HG03064 (cell line): ENCODE data around the gene ABCA2.

Experiments
- ATAC-seq: cut with Tn5 transposase; IDR thresholded peaks from one replicate; pipeline ENCODE4 v1.9.1; 2021; ENCODE audit warnings: low read depth; ENCODE audit not compliant: unreplicated experiment

ABCA2 gene

DNA sequence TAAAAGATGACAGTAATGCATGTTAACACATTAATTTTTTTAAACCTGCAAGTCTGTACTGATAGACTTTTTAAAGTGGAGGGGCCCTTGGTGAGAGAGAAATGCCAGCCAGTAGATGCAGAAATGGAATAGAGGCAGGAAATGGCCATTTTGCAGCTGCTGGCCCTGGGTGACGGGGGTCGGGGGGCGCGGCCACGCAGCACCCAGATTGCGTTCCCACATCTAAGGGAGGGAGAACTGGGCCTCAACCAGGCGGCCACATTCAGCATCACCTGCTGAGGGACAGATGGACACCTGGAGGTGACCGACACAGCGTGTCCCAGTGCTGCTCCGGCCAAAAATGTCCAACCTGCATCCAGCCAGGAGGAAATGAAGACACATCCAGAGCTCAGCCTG is 25.4 kb downstream of the ABCA2 start:
- ATAC-seq, result no peak

DNA sequence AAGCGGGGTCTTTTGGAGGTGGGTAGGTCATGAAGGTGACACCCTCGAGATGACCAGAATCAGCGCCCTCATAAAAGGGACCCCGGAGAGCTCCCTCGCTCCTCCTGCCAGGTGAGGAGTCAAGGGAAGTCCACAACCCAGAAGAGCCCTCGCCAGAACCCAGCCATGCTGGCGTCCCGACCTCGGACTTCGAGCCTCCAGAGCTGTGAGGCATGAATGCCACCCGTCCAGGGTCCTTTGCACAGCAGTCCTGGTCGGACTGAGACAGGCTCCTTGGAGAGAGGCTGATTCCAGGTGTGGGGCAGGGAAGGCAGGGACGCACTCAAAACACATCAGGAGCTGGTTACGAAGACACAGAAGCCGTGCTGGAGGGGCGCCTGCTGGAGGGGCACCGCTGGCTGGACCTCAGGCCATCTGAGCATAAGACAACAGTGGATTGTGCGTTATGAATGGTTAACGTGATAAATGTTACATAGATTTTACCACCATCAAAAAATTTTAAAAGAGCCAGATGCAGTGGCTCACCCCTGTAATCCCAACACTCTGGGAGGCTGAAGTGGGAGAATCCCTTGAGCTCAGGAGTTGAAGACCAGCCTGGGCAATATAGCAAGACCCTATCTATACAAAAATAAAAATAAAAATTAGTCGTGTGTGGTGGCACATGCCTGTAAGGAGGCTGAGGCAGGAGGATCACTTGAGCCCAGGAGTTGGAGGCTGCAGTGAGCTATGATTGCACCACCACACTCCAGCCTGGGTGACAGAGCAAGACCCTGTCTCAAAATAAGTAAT is 26.0 kb downstream of the ABCA2 start:
- ATAC-seq, result no peak

DNA sequence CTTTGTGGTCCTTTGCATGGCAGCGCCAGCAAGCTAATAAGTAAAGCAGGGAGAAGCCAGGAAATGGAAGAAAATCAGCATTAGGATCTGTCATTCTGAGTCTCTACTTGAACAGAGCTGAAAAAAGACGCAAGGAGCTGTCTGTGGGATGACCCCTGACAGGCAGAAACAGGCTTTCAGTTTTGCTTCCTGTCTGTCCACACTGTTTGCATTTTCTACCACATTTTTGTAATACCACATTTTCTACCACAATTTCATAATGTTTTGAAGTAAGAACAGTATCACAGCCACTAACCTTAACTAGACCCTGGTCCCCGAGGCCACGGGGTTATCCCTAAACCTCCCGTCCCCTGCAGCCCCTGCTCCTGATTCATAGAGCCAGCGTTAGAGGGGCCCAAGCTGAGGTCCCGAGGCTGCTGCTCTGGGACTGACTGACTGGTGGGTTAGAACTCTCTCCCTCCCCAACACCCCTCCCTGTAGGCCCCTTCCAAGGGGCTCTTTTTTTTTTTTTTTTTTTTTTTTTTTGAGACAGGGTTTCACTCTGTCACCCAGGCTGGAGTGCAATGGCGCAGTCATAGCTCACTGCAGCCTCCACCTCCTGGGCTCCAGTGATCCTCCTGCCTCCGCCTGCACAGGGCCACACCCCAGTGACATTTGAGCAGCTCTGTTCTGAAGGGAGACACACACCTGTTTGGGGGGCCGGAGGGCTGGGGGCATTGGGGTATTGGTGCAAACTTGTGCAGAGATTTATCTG is 27.7 kb downstream of the ABCA2 start:
- peak; percentile 60 for ATAC-seq

DNA sequence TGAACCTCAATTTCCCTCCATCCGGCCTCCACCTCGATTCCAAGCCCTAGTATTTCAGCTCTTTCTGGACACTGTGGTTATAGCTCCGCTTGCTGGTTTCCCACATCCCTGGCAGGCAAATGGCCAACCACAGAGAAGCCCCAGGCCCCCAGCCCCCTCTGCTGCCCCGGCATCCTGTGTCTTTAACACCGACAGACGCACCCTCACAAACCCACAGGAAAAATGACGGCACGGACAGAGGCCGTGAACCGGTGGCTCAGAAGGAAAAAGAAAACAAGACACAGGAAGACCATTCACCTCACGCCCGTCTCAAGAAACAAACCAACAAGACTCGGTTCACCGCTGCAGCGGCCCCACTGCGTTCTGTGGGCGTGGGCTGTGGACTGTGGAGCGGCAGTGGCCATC is 30.2 kb downstream of the ABCA2 start:
- no peak for ATAC-seq

DNA sequence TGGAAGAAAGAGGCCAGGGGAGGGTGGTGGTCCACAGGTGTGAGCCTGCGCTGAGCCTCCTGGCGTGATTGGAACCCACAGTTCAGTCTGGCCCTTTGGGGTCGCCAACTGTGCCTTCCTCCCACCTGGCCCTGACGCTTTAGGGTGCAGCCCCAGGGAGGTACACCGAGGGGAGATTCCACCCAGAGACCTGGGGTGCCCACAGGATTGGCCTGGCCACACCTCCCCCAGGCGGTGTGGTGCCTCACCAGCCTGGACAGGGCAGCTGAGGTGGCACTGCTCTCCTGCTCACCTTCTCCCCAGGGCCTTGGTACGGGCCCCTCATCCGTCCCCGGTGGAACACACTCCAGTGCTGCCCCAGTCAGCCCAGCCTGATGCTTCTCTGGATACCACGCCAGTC is 30.7 kb downstream of the ABCA2 start:
- ATAC-seq, result no peak

DNA sequence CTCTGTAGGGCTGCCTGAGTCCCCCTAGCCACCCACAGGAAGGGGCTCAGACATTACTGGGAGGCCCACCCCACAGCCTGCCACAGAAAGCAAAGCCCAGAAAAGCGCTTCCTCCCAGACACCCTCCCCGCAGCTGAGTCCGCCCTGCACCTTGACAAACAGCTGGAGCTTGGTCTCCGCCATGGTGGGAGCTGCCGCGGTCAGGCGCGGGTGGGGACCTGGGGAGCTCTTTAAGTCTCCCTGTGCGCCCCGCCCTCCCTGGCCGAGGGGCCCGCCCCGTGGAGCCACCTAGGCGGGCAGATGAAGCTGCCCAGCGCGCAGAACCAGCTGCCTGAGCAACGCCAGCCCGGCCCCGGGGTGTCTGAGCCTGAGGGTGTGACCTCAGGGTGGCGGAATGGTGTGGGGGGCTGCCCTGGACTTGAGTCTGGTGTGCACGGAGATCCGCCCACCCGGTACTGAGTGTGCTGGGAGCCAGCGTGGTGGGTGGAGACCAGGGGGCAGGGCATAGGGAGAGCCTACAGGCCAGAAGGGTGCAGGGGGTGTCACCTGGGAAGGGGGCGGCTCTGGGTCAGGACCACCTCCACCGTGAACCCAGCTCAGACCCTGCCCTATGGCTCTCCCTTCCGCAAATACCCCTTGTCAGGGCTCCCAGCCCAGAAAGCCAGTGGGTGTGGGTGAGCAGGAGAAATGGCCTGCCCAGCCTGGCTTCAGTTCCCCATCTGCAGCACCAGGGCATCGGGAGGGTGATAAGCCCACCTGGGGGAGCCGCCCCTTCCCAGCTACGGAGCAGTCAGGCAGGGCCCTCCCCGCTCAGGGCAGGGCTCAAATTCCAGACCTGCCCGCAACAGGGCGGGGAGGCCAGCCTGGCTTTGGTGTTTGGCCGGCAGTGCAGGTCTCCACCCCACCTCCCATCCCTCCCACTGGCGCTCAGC is 31.4 kb downstream of the ABCA2 start, which contains the start of gene CLIC3:
TSS of gene CLIC3 (minus strand) at position 208 of the 932 bp plus-strand sequence. CDS start at position 183, 25 bp downstream.
- ATAC-seq, result no peak

DNA sequence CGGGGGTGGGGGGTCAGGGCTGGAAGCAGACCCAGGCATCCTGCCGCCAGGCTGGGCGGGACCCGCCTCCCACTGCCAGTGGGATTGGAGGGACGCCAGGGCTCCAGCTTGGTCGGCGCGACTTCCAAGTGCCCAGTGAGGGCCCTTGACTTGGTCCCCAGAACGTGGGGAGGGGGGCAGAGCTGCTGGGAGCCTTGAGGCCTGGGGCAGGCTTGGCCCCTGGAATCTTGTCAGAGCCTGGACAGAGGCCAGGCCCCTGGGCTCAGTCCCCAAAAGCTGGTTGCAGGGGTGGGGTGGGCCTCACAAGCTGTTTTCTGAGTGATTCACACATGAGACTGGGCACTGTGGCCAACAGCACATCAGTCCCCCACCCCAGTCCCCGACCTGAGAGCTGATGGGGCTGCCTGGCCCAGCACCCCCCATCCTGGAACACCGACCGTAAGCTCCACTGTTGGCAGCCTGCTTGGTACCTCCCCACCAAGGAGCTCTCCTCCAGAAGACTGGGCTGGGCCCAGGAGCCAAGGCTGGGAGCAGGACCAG is 32.2 kb downstream of the ABCA2 start:
- no peak for ATAC-seq

DNA sequence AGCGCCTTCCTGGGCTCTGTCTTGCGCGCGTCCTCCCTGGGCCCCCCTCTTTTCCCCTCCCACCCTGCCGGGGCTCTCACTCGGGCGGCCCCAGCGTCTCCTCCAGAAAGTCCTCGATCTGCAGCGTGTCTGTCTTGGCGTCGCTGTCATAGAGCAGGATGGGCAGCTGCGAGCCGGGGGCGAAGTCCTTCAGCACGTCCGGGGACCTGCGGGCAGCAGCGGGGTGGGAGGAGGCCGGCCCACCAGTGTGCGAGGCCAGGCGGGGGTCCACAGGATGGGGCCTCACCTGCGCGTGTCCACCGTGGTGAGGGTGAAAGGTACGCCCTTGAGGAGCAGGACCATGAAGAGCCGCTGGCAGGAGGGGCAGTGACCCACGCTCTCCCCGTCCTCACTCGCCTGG is 32.7 kb downstream of the ABCA2 start:
- ATAC-seq, result no peak

DNA sequence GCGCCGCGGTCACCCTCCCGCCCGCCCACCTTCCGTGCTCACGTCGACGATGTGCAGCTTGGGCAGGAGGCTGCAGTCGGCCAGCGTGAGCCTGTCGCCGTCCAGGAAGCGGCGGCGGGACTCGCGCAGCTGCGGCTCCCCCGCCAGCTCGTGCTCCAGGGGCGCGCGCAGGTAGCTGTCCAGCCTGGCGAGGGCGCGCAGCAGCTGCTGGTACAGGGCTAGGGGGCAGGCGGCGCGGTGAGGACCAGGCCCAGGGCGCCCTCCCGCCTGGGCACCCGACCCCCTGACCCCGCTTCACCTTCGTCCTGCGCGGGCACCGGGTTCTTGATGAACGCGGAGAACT is 33.2 kb downstream of the ABCA2 start:
- no peak for ATAC-seq

DNA sequence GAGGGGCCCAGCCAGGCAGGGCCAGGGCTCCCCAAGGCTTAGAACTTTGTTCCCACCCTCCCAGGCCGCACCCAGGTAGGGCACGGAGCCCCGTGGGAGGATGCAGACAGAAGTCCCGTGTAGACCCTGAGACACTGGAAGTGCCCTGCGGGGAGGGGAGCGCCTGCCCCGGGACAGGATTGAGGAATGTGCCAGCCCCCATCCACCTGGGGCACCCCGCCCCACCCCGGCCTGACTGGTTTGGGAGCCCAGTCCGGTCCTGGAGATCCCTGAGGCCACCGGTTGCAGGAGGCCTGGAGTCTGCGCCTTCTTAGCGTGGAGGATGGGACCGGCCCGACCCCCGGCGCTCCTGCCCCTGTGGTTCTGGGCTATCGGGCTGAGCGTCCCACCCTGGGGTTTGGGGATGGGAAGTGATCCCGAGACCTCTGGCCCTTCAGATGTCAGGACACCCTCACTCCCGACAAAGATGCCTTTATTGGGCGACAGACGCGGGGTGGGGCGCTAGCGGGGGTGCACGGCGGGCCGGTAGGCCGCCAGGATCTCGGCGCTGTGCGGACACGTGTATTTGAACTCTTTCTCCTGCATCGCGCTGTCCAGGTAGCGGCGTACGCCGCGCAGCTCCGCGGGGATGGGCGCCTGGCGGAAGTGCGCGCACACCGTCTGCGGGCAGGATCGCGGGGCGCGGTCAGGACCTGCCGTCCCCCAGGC is 33.7 kb downstream of the ABCA2 start:
- no peak for ATAC-seq

DNA sequence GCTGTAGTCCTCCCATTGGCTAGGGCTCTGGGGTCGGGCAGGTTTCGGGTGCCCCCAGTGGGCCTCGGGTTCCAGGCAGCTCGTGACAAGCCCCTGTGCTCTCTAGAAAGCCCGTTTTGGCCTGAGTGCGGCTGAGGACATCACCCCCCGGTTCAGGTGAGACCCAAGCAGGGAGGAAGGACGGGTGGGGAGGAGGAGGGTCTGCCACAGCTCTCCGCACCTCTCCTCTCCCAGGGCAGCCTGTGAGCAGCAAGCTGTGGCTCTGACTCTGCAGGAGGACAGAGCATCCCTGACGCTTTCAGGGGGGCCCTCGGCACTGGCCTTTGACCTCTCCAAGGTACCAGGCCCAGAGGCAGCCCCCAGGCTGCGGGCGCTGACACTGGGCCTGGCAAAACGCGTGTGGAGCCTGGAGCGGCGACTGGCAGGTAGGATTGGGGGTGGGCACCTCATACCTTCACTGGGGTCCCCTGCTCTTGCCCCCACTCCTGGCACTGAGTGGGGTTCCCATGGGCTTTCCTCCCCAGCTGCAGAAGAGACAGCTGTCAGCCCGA is 35.1 kb downstream of the ABCA2 start:
- no peak for ATAC-seq

DNA sequence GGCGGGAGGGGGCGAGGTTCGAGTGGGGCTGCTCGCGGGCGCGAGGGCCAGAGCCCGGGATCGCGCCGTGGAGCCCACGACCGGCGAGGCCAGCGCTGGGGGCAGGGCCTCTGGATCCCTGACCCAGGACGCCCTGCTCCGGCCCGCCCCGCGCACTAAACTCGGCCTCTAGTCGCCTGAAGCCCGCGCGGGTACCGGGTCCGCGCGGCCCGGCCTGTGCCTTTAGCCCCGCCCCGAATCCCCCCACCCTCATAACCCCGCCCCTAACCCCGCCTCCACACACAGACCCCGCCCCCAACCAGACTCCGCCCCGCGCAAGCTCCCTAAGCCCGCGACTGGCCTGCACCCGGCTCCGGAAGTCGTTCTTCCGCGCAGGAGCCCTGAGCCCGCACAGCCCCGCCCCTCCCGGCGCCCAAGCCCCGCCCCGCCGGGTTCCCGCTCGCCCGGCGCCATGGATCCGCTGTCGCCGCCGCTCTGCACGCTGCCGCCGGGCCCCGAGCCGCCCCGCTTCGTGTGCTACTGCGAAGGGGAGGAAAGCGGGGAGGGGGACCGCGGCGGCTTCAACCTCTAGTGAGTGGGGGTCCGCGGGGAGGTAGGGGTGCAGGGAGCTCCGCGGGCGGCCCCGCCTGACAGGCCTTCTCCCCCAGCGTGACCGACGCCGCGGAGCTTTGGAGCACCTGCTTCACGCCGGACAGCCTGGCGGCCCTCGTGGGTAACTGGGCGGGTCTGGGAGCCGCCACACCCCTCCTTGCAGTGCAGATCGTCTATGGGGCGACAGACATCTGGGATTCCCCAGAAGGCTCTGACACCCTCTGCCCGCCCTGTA is 35.8 kb downstream of the ABCA2 start, which contains the start of gene PAXX:
TSS of gene PAXX (plus strand) at position 430 of the 826 bp plus-strand sequence. CDS start at position 452, 22 bp downstream.
- peak; percentile 77 for ATAC-seq

DNA sequence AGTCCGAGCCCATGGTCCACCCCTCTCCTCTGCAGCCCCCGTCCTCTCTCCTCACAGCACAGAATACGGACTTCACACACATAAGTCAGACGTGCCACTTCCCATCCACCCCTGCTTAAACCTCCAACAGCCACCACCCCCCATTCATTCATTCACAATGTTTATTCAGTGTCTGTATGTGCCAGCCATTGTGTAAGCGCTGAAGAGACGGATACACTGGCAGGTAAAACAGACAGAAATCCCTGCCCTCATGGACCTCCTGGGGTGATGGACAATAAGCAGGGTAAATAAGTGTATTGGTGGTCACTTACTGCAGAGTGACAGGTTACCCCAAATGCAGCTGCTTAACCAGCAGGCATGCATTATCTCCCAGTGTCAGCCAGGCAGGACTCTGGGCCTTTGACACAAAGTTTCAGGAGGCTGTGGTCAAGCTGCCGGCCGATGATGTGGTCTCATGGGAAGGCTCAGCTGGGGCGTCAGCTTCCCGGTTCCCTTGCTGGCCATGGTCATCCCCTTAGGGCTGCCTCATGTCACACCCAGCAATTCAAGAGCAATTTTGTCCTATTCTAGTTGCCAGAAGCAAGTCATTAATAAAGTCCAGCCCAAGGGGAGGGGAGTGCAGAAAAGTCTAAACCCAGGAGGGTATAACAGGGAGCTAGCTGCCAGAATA is 37.7 kb downstream of the ABCA2 start:
- ATAC-seq, result no peak

DNA sequence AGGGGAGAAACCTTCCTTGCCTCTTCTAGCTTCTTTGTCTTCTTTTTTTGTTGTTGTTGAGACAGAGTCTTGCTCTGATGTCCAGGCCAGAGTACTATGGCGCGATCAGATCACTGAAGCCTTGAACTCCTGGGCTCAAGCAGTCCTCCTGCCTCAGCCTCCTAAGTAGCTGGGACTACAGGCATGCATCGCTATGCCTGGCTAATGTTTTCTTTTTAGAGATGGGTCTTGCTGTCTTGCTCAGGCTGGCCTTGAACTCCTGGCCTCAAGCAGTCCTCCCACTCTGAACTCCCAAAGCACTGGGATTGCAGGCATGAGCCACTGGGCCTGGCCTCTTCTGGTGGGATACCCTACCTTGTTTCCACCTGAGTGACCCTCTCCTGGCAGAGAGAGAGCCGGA is 39.2 kb downstream of the ABCA2 start:
- ATAC-seq, result no peak

DNA sequence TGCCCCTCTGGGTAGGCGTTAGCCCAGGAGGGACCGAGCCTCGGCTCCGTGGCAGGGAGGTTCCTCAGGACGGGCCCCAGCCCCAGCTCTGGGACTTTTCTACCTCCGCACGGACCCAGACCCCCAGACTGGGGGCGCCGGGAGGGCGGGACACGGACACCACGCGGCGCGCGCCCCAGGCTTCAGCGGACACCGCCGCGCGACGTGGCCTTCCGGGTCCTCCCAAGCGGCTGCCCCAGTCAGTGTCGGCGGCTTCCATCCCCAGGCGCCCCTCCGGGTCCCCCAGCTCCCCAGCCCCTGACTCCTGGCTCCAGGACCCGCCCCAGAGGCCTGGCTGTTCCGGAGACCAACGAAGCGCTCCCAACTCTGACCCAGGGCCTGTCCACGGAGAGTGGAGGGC is 42.2 kb downstream of the ABCA2 start:
- ATAC-seq, result no peak

DNA sequence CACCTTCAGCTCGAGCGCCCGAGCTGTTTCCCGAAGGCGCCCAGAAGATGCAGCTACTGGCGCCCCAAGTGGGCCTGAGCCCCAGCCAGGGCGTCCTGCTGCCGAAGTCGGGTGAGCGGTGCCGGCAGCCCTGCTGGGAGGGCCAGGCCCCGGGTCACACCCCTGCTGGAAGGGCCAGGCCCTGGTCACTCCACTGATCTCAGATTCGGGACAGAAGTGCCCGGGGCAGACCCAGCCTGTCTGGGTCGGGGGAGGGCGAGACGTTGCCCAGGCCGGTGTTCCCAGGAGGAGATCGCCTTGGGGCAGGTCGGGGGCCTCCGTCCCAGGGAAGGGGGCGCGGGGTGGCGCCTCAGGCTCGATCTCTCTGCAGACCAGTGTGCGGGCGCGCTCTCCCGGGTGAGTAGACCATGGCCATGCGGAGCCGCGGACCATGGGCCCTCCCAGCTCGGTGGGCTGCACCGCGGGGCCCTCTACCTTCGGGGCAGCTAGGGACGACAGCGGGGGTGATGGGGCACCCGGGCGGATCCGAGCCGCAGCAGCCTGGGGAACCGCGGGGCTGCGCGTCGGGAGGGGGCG is 42.9 kb downstream of the ABCA2 start:
- ATAC-seq, result no peak

DNA sequence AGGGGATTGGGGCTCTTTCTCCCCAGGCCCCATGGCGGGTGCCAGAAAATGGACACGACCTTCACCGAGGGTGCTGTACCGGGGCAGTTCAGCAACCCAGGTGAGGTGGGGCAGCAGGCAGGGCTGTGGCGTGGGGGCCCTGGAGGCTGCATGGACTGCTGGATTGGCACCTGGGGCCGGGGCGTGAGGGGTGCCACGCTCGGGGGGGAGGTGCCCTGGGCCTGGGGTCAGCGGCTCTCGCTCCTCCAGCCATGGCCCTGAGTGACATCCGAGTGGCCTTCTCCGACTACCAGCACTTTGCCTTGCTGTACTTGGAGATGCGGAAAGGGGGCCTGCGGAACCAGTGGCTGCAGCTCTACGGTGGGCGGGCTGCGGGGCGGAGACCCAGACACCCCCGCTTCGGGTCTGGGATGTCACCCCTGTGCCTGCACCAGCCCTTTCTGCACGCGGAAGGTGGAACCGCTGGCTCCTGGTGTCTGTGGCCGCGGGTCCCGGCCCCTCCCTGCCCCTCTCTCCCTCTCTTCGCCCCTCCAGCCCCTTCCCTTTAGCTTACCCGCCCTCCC is 43.5 kb downstream of the ABCA2 start:
- ATAC-seq, result no peak
